ENCODE results near the gene TCTN1. TPM values are rescaled to one million over a fixed set of nuclear protein-coding genes. Genes with fewer than 3 reads are reported as not detected.

Gene TCTN1
- total RNA-seq, 1 donor from 2014 or later = 29.5 TPM

DNA sequence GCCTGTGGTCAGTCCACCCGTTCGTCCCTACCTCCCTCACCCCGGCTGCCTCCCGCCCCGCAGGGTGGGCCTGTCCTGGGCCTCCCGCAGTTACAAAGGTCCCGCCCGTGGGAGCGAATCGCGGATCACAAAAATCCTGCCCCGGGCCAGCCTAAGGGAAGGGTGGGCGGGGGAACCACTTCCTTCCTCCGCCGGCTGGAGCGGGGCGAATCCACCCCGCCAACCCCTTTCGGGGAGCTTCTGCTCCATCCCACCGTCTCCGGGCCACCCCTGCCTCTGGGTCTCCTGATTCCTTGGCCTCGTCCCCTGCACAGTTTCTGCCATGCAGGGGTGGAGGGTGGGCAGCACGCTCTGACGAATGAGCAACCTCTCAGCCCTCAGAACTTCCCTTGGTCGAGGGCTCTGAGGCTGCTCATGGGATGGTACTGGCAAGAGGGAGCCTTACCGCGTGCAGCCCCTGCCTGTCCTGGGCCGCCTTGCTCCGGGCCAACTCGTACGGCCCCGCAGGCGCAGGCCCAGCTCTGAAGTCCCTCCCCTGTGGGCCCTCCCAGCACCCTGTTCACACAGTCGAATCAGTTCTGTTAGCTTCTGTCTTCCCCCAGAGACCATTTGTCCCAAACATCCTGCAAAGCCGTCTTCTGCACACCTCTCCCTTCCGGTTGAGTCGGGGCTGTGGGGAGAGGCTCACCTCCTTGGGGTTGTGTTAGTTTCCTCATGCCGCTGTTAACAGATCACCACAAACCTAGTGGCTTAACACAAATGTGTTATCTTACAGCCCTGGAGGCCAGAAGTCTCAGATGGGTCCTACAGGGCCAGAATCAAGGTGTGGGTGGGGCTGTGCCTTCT, 75.6 kb downstream of the TCTN1 start:
- TF ChIP-seq, protein P1, sequence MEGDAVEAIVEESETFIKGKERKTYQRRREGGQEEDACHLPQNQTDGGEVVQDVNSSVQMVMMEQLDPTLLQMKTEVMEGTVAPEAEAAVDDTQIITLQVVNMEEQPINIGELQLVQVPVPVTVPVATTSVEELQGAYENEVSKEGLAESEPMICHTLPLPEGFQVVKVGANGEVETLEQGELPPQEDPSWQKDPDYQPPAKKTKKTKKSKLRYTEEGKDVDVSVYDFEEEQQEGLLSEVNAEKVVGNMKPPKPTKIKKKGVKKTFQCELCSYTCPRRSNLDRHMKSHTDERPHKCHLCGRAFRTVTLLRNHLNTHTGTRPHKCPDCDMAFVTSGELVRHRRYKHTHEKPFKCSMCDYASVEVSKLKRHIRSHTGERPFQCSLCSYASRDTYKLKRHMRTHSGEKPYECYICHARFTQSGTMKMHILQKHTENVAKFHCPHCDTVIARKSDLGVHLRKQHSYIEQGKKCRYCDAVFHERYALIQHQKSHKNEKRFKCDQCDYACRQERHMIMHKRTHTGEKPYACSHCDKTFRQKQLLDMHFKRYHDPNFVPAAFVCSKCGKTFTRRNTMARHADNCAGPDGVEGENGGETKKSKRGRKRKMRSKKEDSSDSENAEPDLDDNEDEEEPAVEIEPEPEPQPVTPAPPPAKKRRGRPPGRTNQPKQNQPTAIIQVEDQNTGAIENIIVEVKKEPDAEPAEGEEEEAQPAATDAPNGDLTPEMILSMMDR (IDR thresholded peaks at IDR 0.05) = no peak
- H3K4me1 Mint-ChIP-seq = peaks cover 82% of the 10 kb centered on the region
- intact Hi-C loops (cut with micrococcal nuclease) = loop anchor here (1.0 to 5.0 kb wide), 3 partner anchors 42 to 222 kb away; partner anchors contain the start of genes FAM216A and GPN3

DNA sequence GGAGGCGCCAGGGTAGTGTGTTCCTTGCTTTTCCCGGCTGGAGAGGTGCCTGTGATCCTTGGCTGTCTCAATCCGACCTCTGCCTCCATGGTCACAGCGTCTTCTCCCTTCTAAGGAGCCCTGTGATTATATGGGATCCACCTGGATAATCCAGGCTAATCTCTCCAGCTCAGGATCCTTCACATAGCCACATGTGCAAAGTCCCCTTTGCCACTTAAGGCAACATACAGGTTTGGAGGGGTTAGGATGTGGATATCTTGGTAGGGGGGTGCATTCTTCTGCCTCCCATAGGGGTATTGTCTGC, 76.2 kb downstream of the TCTN1 start:
- no peak for ATAC-seq (ENCODE audit: low read depth)
- intact Hi-C loops (cut with micrococcal nuclease) = no loop called here
- H3K4me3 Mint-ChIP-seq = peak overlapping the region; percentile 92

More for the DNA sequence above, 75.6 kb downstream of the TCTN1 start:
- ATAC-seq (ENCODE audit: low read depth) (peak; percentile 63), DNase-seq (peak; percentile 61)
- H3K27me3 Mint-ChIP-seq = no peaks in the 10 kb centered on the region
- H3K36me3 Mint-ChIP-seq (ENCODE audit: low read depth) = peaks cover 38% of the 10 kb centered on the region
- H3K9me3 Mint-ChIP-seq = no peaks in the 10 kb centered on the region
- peak overlapping the region; percentile 92 for H3K4me3 Mint-ChIP-seq
- ChIA-PET POLR2A (interaction anchor here (0.5 to 2.3 kb wide), 28 partner anchors 9 to 239 kb away, joined by 3 to 13 read pairs (median 4); partner anchors contain the start of genes ARPC3, CCDC63, PPP1CC and RAD9B), CTCF (interaction anchor here (1.2 to 1.3 kb wide), 3 partner anchors 25 to 87 kb away, joined by 3 to 4 read pairs (median 4); no protein-coding TSS in a partner anchor)
- peak overlapping the region; percentile 89 for H3K27ac Mint-ChIP-seq

DNA sequence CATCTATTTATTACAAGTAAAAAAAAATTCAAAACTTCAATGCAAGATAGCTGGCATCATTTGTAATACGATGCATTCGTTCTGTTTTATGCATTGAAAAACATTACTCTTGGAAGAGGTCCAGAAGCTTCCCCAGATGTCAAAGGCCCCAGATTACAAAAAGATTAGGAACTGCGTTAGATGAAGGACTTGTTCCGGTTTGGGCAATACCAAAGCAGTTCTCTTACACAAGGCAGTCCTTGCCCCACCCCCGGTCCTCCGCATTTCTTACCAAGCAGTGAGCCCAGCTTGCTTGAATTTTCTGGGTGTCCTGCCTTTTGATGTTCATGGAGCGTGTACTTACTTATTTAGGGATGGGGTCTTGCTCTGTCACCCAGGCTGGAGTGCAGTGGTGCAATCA, 79.8 kb downstream of the TCTN1 start:
- H3K27me3 Mint-ChIP-seq = no peaks in the 10 kb centered on the region
- no peak overlapping the region for H3K4me3 Mint-ChIP-seq
- ATAC-seq (ENCODE audit: low read depth) (no peak), DNase-seq (no peak)
- H3K36me3 Mint-ChIP-seq (ENCODE audit: low read depth) = peaks cover 2% of the 10 kb centered on the region
- H3K9me3 Mint-ChIP-seq = no peaks in the 10 kb centered on the region
- intact Hi-C loops (cut with micrococcal nuclease) = no loop called here
- TF ChIP-seq, protein P1 (IDR thresholded peaks at IDR 0.05) = no peak
- ChIA-PET POLR2A (interaction anchor here (0.6 to 1.9 kb wide), 8 partner anchors 25 to 412 kb away, joined by 3 to 9 read pairs (median 3); no protein-coding TSS in a partner anchor), CTCF (interaction anchor here (0.9 to 2.7 kb wide), 4 partner anchors 16 to 244 kb away, joined by 3 to 8 read pairs (median 3); partner anchors contain the start of gene ARPC3)
- H3K4me1 Mint-ChIP-seq = peaks cover 73% of the 10 kb centered on the region
- H3K27ac Mint-ChIP-seq = peak overlapping the region; percentile 73

More for the DNA sequence above, 76.2 kb downstream of the TCTN1 start:
- DNase-seq = no peak
- TF ChIP-seq, protein P1 (IDR thresholded peaks at IDR 0.05) = no peak
- no peaks in the 10 kb centered on the region for H3K9me3 Mint-ChIP-seq
- CTCF ChIA-PET = interaction anchor here (1.2 to 1.3 kb wide), 3 partner anchors 26 to 87 kb away, joined by 3 to 4 read pairs (median 4); no protein-coding TSS in a partner anchor
- peaks cover 79% of the 10 kb centered on the region for H3K4me1 Mint-ChIP-seq
- H3K27ac Mint-ChIP-seq = peak overlapping the region; percentile 89
- POLR2A ChIA-PET = interaction anchor here (0.5 to 2.3 kb wide), 21 partner anchors 10 to 240 kb away, joined by 3 to 13 read pairs (median 5); partner anchors contain the start of genes ARPC3, PPP1CC, RAD9B and TCTN1
- peaks cover 33% of the 10 kb centered on the region for H3K36me3 Mint-ChIP-seq (ENCODE audit: low read depth)
- H3K27me3 Mint-ChIP-seq = no peaks in the 10 kb centered on the region

DNA sequence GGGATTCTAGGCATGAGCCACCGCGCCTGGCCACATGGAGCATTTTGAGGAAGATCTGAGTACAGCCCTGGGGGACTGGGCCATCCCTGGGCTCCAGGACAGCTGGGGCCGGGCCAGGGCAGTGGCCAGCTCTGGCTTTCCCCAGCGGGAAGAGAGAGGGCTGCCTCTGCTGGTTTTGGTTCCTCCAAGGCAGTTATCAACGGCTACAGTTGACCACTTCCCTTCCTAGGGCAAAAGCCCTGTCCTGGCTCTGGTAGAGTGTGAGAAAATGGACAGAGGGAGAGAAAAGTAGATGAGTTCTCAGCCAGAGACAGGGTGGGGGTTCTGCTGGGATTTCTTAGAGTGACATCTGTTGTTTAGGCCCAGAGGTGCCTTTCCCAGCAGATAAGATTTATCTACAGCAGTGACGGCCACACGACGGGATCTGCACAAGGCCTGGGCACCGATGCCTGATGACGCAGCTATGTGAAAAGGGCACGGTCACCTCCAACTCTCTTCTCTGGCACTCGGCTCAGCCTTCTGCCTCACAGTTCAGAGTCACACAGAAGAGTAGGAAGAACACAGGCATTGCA, 80.5 kb downstream of the TCTN1 start:
- peaks cover 71% of the 10 kb centered on the region for H3K4me1 Mint-ChIP-seq
- H3K4me3 Mint-ChIP-seq = no peak overlapping the region
- peaks cover under 1% of the 10 kb centered on the region for H3K36me3 Mint-ChIP-seq (ENCODE audit: low read depth)
- H3K27ac Mint-ChIP-seq = peak overlapping the region; percentile 75
- TF ChIP-seq, protein P1 (IDR thresholded peaks at IDR 0.05) = no peak
- CTCF ChIA-PET = interaction anchor here (1.0 to 1.2 kb wide), 2 partner anchors 17 to 244 kb away, joined by 3 read pairs; partner anchors contain the start of gene ARPC3
- intact Hi-C loops (cut with micrococcal nuclease) = no loop called here
- POLR2A ChIA-PET = interaction anchor here (0.8 to 1.9 kb wide), 6 partner anchors 26 to 89 kb away, joined by 3 to 9 read pairs (median 4); no protein-coding TSS in a partner anchor
- no peaks in the 10 kb centered on the region for H3K9me3 Mint-ChIP-seq
- DNase-seq (no peak), ATAC-seq (ENCODE audit: low read depth) (no peak)
- H3K27me3 Mint-ChIP-seq = no peaks in the 10 kb centered on the region
